Measurements from ENCODE around the gene TOP2A.
"Not testable (repeated sequence)": the region's sequence is repeated elsewhere in the genome, so short reads cannot be mapped to it uniquely, and the experiment has no call there.

GRCh38 chr17:40414312-40414711, 3.4 kb downstream of the TOP2A start:
- TF ChIP-seq CTCF, POLR2A (IDR thresholded peaks at IDR 0.05): not testable (repeated sequence)

Data from testis (tissue), 2 donors.